HCT116 (cell line): ENCODE results near the gene PRDM2. TPM values are rescaled to one million over a fixed set of nuclear protein-coding genes. Genes with fewer than 3 reads are reported as not detected.

Source experiments
- ATAC-seq: fragments of 200-7000 bp; cut with Tn5 transposase; 2 replicates; pipeline ENCODE4 v1.9.1; 2020; ENCODE audit warnings: mild to moderate bottlenecking, moderate library complexity
- BruUV-seq: library from RNA; stranded (reverse); fragments of 400-500 nt; replicated peaks from 2 replicates; lab custom pipeline; 2021; lab: Mats Ljungman, UMichigan
- CTCF ChIA-PET: fragments of 300-600 bp; sonication (Branson Sonifier 250); formaldehyde crosslinking; loops from one replicate; lab custom pipeline; 2021; ENCODE audit warnings: antibody characterized with exemption; lab: Charles Lee
- POLR2A ChIA-PET: fragments of 300-600, 350-600 bp; sonication (Branson Sonifier 250); formaldehyde crosslinking; loops from one replicate; lab custom pipeline; 2021; ENCODE audit warnings: antibody characterized with exemption; lab: Charles Lee
- RAD21 ChIA-PET, 2 experiments: fragments of 300-600 bp; sonication (Branson Sonifier 250); formaldehyde crosslinking; loops; one replicate each; lab custom pipeline; 2023; ENCODE audit warnings: low total read pairs in 2 of 2; ENCODE audit not compliant: uncharacterized antibody in 2 of 2, unreplicated experiment in 2 of 2, low non-redundant PET in 1 of 2; lab: Charles Lee
- DNase-seq: peaks from one replicate; pipeline ENCODE4 v3.0.0-alpha.2; 2010; ENCODE audit warnings: low read depth, low spot score
- H2AFZ ChIP-seq: fragments of 200-600 bp; shearing (Covaris generic), sonication (generic); 2 replicates; pipeline ENCODE4 v1.6.1; 2017; ENCODE audit warnings: low read depth, mixed run types, mixed read lengths, antibody characterized with exemption, low read length; ENCODE audit not compliant: poor library complexity, severe bottlenecking
- H3K27ac ChIP-seq: 2 replicates; pipeline ENCODE4 v1.5.1; 2012; ENCODE audit warnings: low read depth, low read length
- H3K27me3 ChIP-seq: fragments of 200-600 bp; sonication (generic); 2 replicates; pipeline ENCODE4 v1.6.1; 2016; ENCODE audit warnings: mixed run types, low read length, mixed read lengths; ENCODE audit not compliant: insufficient read depth
- H3K36me3 ChIP-seq, 2 experiments: fragments of 200-500 bp in 1 of 2; fragments of 200-600 bp in 1 of 2; sonication (Bioruptor generic) in 1 of 2; sonication (generic) in 1 of 2; 2 replicates each; pipeline versions ENCODE4 v1.5.1 to v1.6.1; 2014 to 2016; ENCODE audit warnings: low read length in 2 of 2, inconsistent platforms in 1 of 2, mixed read lengths in 1 of 2, mixed run types in 1 of 2; ENCODE audit not compliant: insufficient read depth in 2 of 2, control insufficient read depth in 1 of 2
- H3K4me1 ChIP-seq, 2 experiments: fragments of 200-600 bp in 1 of 2; sonication (generic) in 1 of 2; 2 replicates each; pipeline versions ENCODE4 v1.5.1 to v1.6.1; 2012 to 2017; ENCODE audit warnings: low read length in 2 of 2, inconsistent platforms in 1 of 2, mild to moderate bottlenecking in 1 of 2, mixed read lengths in 1 of 2, mixed run types in 1 of 2, moderate library complexity in 1 of 2; ENCODE audit not compliant: insufficient read depth in 2 of 2, control insufficient read depth in 1 of 2
- H3K4me2 ChIP-seq: fragments of 200-600 bp; sonication (generic); 2 replicates; pipeline ENCODE4 v1.6.1; 2017; ENCODE audit warnings: mixed run types, low read length, mixed read lengths
- H3K4me3 ChIP-seq, 2 experiments: fragments of 200-600 bp in 1 of 2; sonication (generic) in 1 of 2; replicated peaks in 1 of 2; 2 replicates each; pipeline ENCODE4 v1.5.1; 2011 to 2016; ENCODE audit warnings: low read length in 2 of 2, control low read depth in 1 of 2, low read depth in 1 of 2, mild to moderate bottlenecking in 1 of 2, mixed read lengths in 1 of 2, mixed run types in 1 of 2
- H3K79me2 ChIP-seq: fragments of 200-600 bp; sonication (generic); 2 replicates; pipeline ENCODE4 v1.6.1; 2017; ENCODE audit warnings: mild to moderate bottlenecking, mixed run types, low read length, moderate library complexity, mixed read lengths; ENCODE audit not compliant: insufficient read depth
- H3K9ac ChIP-seq: fragments of 200-600 bp; sonication (generic); 2 replicates; pipeline ENCODE4 v1.6.1; 2016; ENCODE audit warnings: low read length, mixed read lengths
- H3K9me2 ChIP-seq: fragments of 200-600 bp; sonication (generic), shearing (Covaris generic); 2 replicates; pipeline ENCODE4 v1.6.1; 2017; ENCODE audit warnings: mixed run types, mild to moderate bottlenecking, moderate library complexity; ENCODE audit not compliant: insufficient read depth
- H3K9me3 ChIP-seq, 2 experiments: fragments of 200-500 bp in 1 of 2; fragments of 200-600 bp in 1 of 2; sonication (Bioruptor generic) in 1 of 2; sonication (generic) in 1 of 2; 2 replicates each; pipeline ENCODE4 v1.6.1; 2014 to 2017; ENCODE audit warnings: low read length in 2 of 2, mixed read lengths in 2 of 2, inconsistent platforms in 1 of 2, low read depth in 1 of 2, mild to moderate bottlenecking in 1 of 2, mixed run types in 1 of 2, moderate library complexity in 1 of 2; ENCODE audit not compliant: control insufficient read depth in 1 of 2, insufficient read depth in 1 of 2
- H4K20me1 ChIP-seq: fragments of 200-600 bp; sonication (generic), shearing (Covaris generic); 2 replicates; pipeline ENCODE4 v1.6.1; 2017; ENCODE audit warnings: mixed run types, mild to moderate bottlenecking, moderate library complexity; ENCODE audit not compliant: insufficient read depth
- ATF3 ChIP-seq: IDR thresholded peaks from 2 replicates; pipeline ENCODE4 v1.6.1; 2012
- CBX3 ChIP-seq: IDR thresholded peaks from 2 replicates; pipeline ENCODE4 v1.6.1; 2012; ENCODE audit warnings: low read depth
- CEBPB ChIP-seq: IDR thresholded peaks from 2 replicates; pipeline ENCODE4 v1.6.1; 2012; ENCODE audit warnings: low read depth
- CTCF ChIP-seq, 3 experiments: fragments of 200-600 bp in 1 of 3; sonication (generic) in 1 of 3; IDR thresholded peaks in 2 of 3; conservative IDR thresholded peaks in 1 of 3; 2 replicates each; pipeline ENCODE4 v1.5.1; 2012 to 2017; ENCODE audit warnings: low read depth in 2 of 3, low read length in 2 of 3, antibody characterized with exemption in 1 of 3, borderline replicate concordance in 1 of 3, control low read depth in 1 of 3, mild to moderate bottlenecking in 1 of 3, mixed read lengths in 1 of 3, mixed run types in 1 of 3, moderate library complexity in 1 of 3; ENCODE audit not compliant: insufficient read depth in 1 of 3
- ELF1 ChIP-seq: IDR thresholded peaks from 2 replicates; pipeline ENCODE4 v1.6.1; 2012; ENCODE audit warnings: low read depth, borderline replicate concordance
- EZH2 ChIP-seq: fragments of 200-600 bp; sonication (generic); IDR thresholded peaks from 2 replicates; pipeline ENCODE4 v1.6.1; 2017; ENCODE audit warnings: antibody characterized with exemption, mixed run types
- EZH2phosphoT487 ChIP-seq: fragments of 200-600 bp; IDR thresholded peaks from 2 replicates; pipeline ENCODE4 v1.6.1; 2018; ENCODE audit warnings: antibody characterized with exemption, borderline replicate concordance
- FOSL1 ChIP-seq: IDR thresholded peaks from 2 replicates; pipeline ENCODE4 v1.6.1; 2012; ENCODE audit warnings: low read depth
- JUND ChIP-seq: IDR thresholded peaks from 2 replicates; pipeline ENCODE4 v1.6.1; 2012
- MAX ChIP-seq: IDR thresholded peaks from 2 replicates; pipeline ENCODE4 v1.6.1; 2012
- POLR2A ChIP-seq: IDR thresholded peaks from 2 replicates; pipeline ENCODE4 v1.7.0; 2011; ENCODE audit warnings: borderline replicate concordance; ENCODE audit not compliant: insufficient read depth, insufficient read length; ENCODE audit errors: extremely low read depth
- POLR2AphosphoS5 ChIP-seq: IDR thresholded peaks from 2 replicates; pipeline ENCODE4 v1.6.1; 2011; ENCODE audit warnings: mild to moderate bottlenecking, low read depth, low read length, moderate library complexity
- SIN3A ChIP-seq: IDR thresholded peaks from 2 replicates; pipeline ENCODE4 v1.6.1; 2012; ENCODE audit warnings: low read depth
- SP1 ChIP-seq: IDR thresholded peaks from 2 replicates; pipeline ENCODE4 v1.6.1; 2012; ENCODE audit warnings: low read depth
- SRF ChIP-seq: IDR thresholded peaks from 2 replicates; pipeline ENCODE4 v1.6.1; 2012; ENCODE audit warnings: low read depth
- TCF7L2 ChIP-seq: IDR thresholded peaks from 2 replicates; pipeline ENCODE4 v1.7.0; 2011; ENCODE audit warnings: borderline replicate concordance, inconsistent platforms; ENCODE audit not compliant: insufficient read depth, insufficient read length; ENCODE audit errors: extremely low read depth
- YY1 ChIP-seq: IDR thresholded peaks from 2 replicates; pipeline ENCODE4 v1.6.1; 2011; ENCODE audit warnings: low read length, low read depth, moderate library complexity, mild to moderate bottlenecking; ENCODE audit not compliant: insufficient replicate concordance; ENCODE audit errors: extremely low read depth
- ZFX ChIP-seq: fragments of 450-650 bp; IDR thresholded peaks from 2 replicates; pipeline ENCODE4 v1.6.1; 2017
- ZNF274 ChIP-seq: fragments of 200-500 bp; sonication (Bioruptor generic); IDR thresholded peaks from 2 replicates; pipeline ENCODE4 v1.6.1; 2014; ENCODE audit warnings: mild to moderate bottlenecking, low read depth, low read length, inconsistent platforms
- intact Hi-C: fragments of 100-400 bp; cut with micrococcal nuclease; formaldehyde crosslinking; loops from 2 replicates; pipeline ENCODE4 v1.10.0; 2022
- total RNA-seq: library from RNA; stranded (reverse); gene quantifications from one replicate; pipeline ENCODE4 v1.2.1, GENCODE V29; 2021; ENCODE audit not compliant: unreplicated experiment

Gene PRDM2
- total RNA-seq, 1 experiment from 2014 or later: 17.3 TPM

- Histone ChIP-seq H3K9me3 (no peaks in the 10 kb centered on the region), H3K4me1 (no peaks in the 10 kb centered on the region), H3K4me3 (no peak overlapping the region), H3K9ac (no peak overlapping the region), H3K36me3 (no peaks in the 10 kb centered on the region), H3K27me3 (0 out of 2 replicates have a peak, but pooled peaks cover 5% of the 10 kb centered on the region), H2AFZ (no peak overlapping the region), H3K4me2 (no peak overlapping the region), H4K20me1 (no peaks in the 10 kb centered on the region), H3K27ac (no peak overlapping the region), H3K9me2 (no peaks in the 10 kb centered on the region), H3K79me2 (no peaks in the 10 kb centered on the region)
- TF ChIP-seq CBX3: no peak
- TF ChIP-seq YY1: no peak
- TF ChIP-seq FOSL1: no peak
- TF ChIP-seq SIN3A: no peak
- TF ChIP-seq POLR2A: no peak
- no peak for TF ChIP-seq JUND
- no peak for TF ChIP-seq POLR2AphosphoS5
- TF ChIP-seq SP1: no peak
- no peak for TF ChIP-seq EZH2phosphoT487
- no peak for TF ChIP-seq EZH2
- no peak for TF ChIP-seq MAX
- TF ChIP-seq ZFX: no peak
- DNase-seq (no peak), ATAC-seq (no peak)
- ChIA-PET RAD21 (no interaction called here), POLR2A (no interaction called here), CTCF (no interaction called here)
- BruUV-seq: no TSS peak
- intact Hi-C loops: no loop called here
These were observed 155.6 kb downstream of the PRDM2 start for GRCh38 chr1:13855554-13855953.

- ChIA-PET CTCF (no interaction called here), POLR2A (no interaction called here), RAD21 (no interaction called here)
- no peaks in the 10 kb centered on the region for H3K36me3 ChIP-seq
- no peak overlapping the region for H3K27ac ChIP-seq
- no peaks in the 10 kb centered on the region for H4K20me1 ChIP-seq
- DNase-seq: no peak
- H3K4me3 ChIP-seq: no peak overlapping the region
- H3K9ac ChIP-seq: no peak overlapping the region
- H3K27me3 ChIP-seq: no peaks in the 10 kb centered on the region
- BruUV-seq: no TSS peak
- no peak for ATAC-seq
- intact Hi-C loops: no loop called here
- H3K79me2 ChIP-seq: no peaks in the 10 kb centered on the region
- no peaks in the 10 kb centered on the region for H3K9me3 ChIP-seq
- H2AFZ ChIP-seq: no peak overlapping the region
- H3K9me2 ChIP-seq: no peaks in the 10 kb centered on the region
- no peaks in the 10 kb centered on the region for H3K4me1 ChIP-seq
- H3K4me2 ChIP-seq: no peak overlapping the region
- TF ChIP-seq CEBPB (no peak), ZNF274 (no peak), SP1 (no peak), ZFX (no peak), EZH2phosphoT487 (no peak), FOSL1 (no peak), CTCF (IDR thresholded peaks at IDR 0.05 in 2 of 3, conservative IDR thresholded peaks at IDR 0.05 in 1 of 3; ENCODE audit: borderline replicate concordance in 1 of 3, insufficient read depth in 1 of 3, low read depth in 2 of 3, low read length in 2 of 3) (no peak), SRF (no peak), ATF3 (no peak), ELF1 (no peak), TCF7L2 (no peak)
These were observed 160.0 kb downstream of the PRDM2 start for GRCh38 chr1:13860031-13860430.
